ENCODE data around the gene OR1J2. TPM values are rescaled to one million over a fixed set of nuclear protein-coding genes. Genes with fewer than 3 reads are reported as not detected.

The OR1J2 gene
- total RNA-seq, 6 donors from 2014 or later: 0.61 TPM; not detected in 5

GRCh38 chr9:122468735-122469134 is 41.9 kb upstream of the OR1J2 start:
- no peak overlapping the region for H3K27ac ChIP-seq
- no peak for DNase-seq

GRCh38 chr9:122474561-122474960 is 36.0 kb upstream of the OR1J2 start:
- Histone ChIP-seq H3K4me3 (no peak overlapping the region), H3K27me3 (no peaks in the 10 kb centered on the region), H3K4me1 (no peaks in the 10 kb centered on the region), H3K27ac (no peak overlapping the region), H3K36me3 (no peaks in the 10 kb centered on the region), H3K9me3 (no peaks in the 10 kb centered on the region)
- WGBS, 2 donors: 77 to 84% methylated on average over 3 of the region's 3 CpGs
- TF ChIP-seq POLR2A (IDR thresholded peaks at IDR 0.05) (no peak), POLR2AphosphoS5 (IDR thresholded peaks at IDR 0.05) (no peak), CTCF (IDR thresholded peaks at IDR 0.05) (no peak), EP300 (IDR thresholded peaks at IDR 0.05) (no peak)
- ATAC-seq (ENCODE audit: low FRiP score in 2 of 2): no peak
- DNase-seq: no peak

More at GRCh38 chr9:122468735-122469134, 41.9 kb upstream of the OR1J2 start:
- H3K4me3 ChIP-seq: no peak overlapping the region
- no peaks in the 10 kb centered on the region for H3K9me3 ChIP-seq
- 50 to 52% methylated on average over 4 of the region's 4 CpGs for WGBS, 2 donors
- H3K4me1 ChIP-seq: peaks cover 6 to 16% (median 8%) of the 10 kb centered on the region in 4 donors
- ATAC-seq (ENCODE audit: low FRiP score in 2 of 2): no peak
- no peaks in the 10 kb centered on the region for H3K27me3 ChIP-seq
- no peaks in the 10 kb centered on the region for H3K36me3 ChIP-seq
- no peak for TF ChIP-seq POLR2A (IDR thresholded peaks at IDR 0.05)
- TF ChIP-seq EP300 (IDR thresholded peaks at IDR 0.05): no peak
- no peak for TF ChIP-seq POLR2AphosphoS5 (IDR thresholded peaks at IDR 0.05)
- no peak for TF ChIP-seq CTCF (IDR thresholded peaks at IDR 0.05)

- Histone ChIP-seq H3K36me3 (no peaks in the 10 kb centered on the region), H3K9me3 (no peaks in the 10 kb centered on the region), H3K27me3 (no peaks in the 10 kb centered on the region), H3K4me3 (no peak overlapping the region), H3K27ac (no peak overlapping the region), H3K4me1 (no peaks in the 10 kb centered on the region)
- WGBS, 2 donors: 50 to 66% methylated on average over 2 of the region's 2 CpGs
- DNase-seq: no peak
- no peak for ATAC-seq (ENCODE audit: low FRiP score in 2 of 2)
- no peak for TF ChIP-seq POLR2A (IDR thresholded peaks at IDR 0.05)
- no peak for TF ChIP-seq CTCF (IDR thresholded peaks at IDR 0.05)
- no peak for TF ChIP-seq POLR2AphosphoS5 (IDR thresholded peaks at IDR 0.05)
- no peak for TF ChIP-seq EP300 (IDR thresholded peaks at IDR 0.05)
Measured at GRCh38 chr9:122475717-122476116, 34.9 kb upstream of the OR1J2 start.

- no peak for ATAC-seq (ENCODE audit: low FRiP score in 2 of 2)
- DNase-seq: no peak
- Histone ChIP-seq H3K4me3 (no peak overlapping the region), H3K36me3 (no peaks in the 10 kb centered on the region), H3K27me3 (no peaks in the 10 kb centered on the region), H3K9me3 (no peaks in the 10 kb centered on the region), H3K27ac (no peak overlapping the region), H3K4me1 (no peaks in the 10 kb centered on the region)
- 84 to 91% methylated on average over 3 of the region's 3 CpGs for WGBS, 2 donors
- TF ChIP-seq POLR2A (IDR thresholded peaks at IDR 0.05) (no peak), EP300 (IDR thresholded peaks at IDR 0.05) (no peak), POLR2AphosphoS5 (IDR thresholded peaks at IDR 0.05) (no peak)
Measured at GRCh38 chr9:122477346-122477745, 33.3 kb upstream of the OR1J2 start.

- peak in 1 of 2 donors; percentile 14 for DNase-seq
- ATAC-seq (ENCODE audit: low FRiP score in 2 of 2): no peak
Measured at GRCh38 chr9:122477826-122478225, 32.8 kb upstream of the OR1J2 start, which contains the start of gene OR1J1. TSS of gene OR1J1 (minus strand) at chr9:122477926. CDS start at chr9:122477926, 0 bp downstream.

More at GRCh38 chr9:122477826-122478225, 32.8 kb upstream of the OR1J2 start, which contains the start of gene OR1J1:
- WGBS, 2 donors: 92 to 93% methylated on average over 6 of the region's 6 CpGs
- Histone ChIP-seq H3K27me3 (no peaks in the 10 kb centered on the region), H3K4me3 (no peak within 1 kb of the TSS), H3K4me1 (no peaks in the 10 kb centered on the region), H3K9me3 (no peaks in the 10 kb centered on the region), H3K27ac (no peak within 1 kb of the TSS), H3K36me3 (no peaks in the 10 kb centered on the region)
- TF ChIP-seq CTCF (IDR thresholded peaks at IDR 0.05): no peak
- TF ChIP-seq EP300 (IDR thresholded peaks at IDR 0.05): no peak
- TF ChIP-seq POLR2A (IDR thresholded peaks at IDR 0.05): no peak
- no peak for TF ChIP-seq POLR2AphosphoS5 (IDR thresholded peaks at IDR 0.05)
